ENCODE data around the gene CERS4. TPM values are rescaled to one million over a fixed set of nuclear protein-coding genes. Genes with fewer than 3 reads are reported as not detected.

Gene CERS4
- total RNA-seq, 2 experiments from 2014 or later: 32.5 to 32.8 TPM

GRCh38 chr19:8310342-8311055 lies 101.3 kb downstream of the CERS4 start:
- H3K27ac Mint-ChIP-seq: no peak overlapping the region
- no peak for DNase-seq
- peaks cover 7% of the 10 kb centered on the region for H3K36me3 Mint-ChIP-seq
- no peaks in the 10 kb centered on the region for H3K9me3 Mint-ChIP-seq
- H3K4me1 Mint-ChIP-seq: peaks cover 19% of the 10 kb centered on the region
- no peak overlapping the region for H3K4me3 Mint-ChIP-seq
- POLR2A ChIA-PET: interaction anchor here (0.9 to 2.6 kb wide), 3 partner anchors 8 to 11 kb away, joined by 3 to 9 read pairs (median 5); partner anchors contain the start of genes NDUFA7 and RPS28
- ATAC-seq (ENCODE audit: low read depth): no peak
- H3K27me3 Mint-ChIP-seq: no peaks in the 10 kb centered on the region

GRCh38 chr19:8311461-8312260 lies 102.5 kb downstream of the CERS4 start:
- POLR2A ChIA-PET: interaction anchor here (1.1 kb wide), 1 partner anchor 10 kb away, joined by 5 read pairs; the partner anchor contains the start of genes NDUFA7 and RPS28
- H3K36me3 Mint-ChIP-seq: peaks cover 10% of the 10 kb centered on the region
- peaks cover 14% of the 10 kb centered on the region for H3K4me1 Mint-ChIP-seq
- no peaks in the 10 kb centered on the region for H3K9me3 Mint-ChIP-seq
- ATAC-seq (ENCODE audit: low read depth) (no peak), DNase-seq (no peak)
- no peak overlapping the region for H3K4me3 Mint-ChIP-seq
- no peak overlapping the region for H3K27ac Mint-ChIP-seq
- no peaks in the 10 kb centered on the region for H3K27me3 Mint-ChIP-seq

Other genes starting within 250 kb of the CERS4 start
- gene ELAVL1, start 203.7 kb upstream of the CERS4 start, total RNA-seq: 10 to 100 TPM; 90.9 to 91.5 TPM
- 10 to 100 TPM; 15.9 to 19.0 TPM for gene CCL25, start 156.6 kb upstream of the CERS4 start, total RNA-seq
- gene FBN3, start 59.8 kb upstream of the CERS4 start, total RNA-seq: under 1 TPM; 0.03 to 0.50 TPM
- 10 to 100 TPM; 36.1 to 38.4 TPM for gene CD320, start 99.0 kb downstream of the CERS4 start, total RNA-seq
- 10 to 100 TPM; 53.8 to 59.0 TPM for gene NDUFA7, start 112.0 kb downstream of the CERS4 start, total RNA-seq
- 1,000 to 10,000 TPM; 1,838 to 1,917 TPM for gene RPS28, start 112.1 kb downstream of the CERS4 start, total RNA-seq
- gene KANK3, start 133.9 kb downstream of the CERS4 start, total RNA-seq: 1 to 10 TPM; 4.5 to 4.8 TPM
- gene ANGPTL4, start 154.8 kb downstream of the CERS4 start, total RNA-seq: under 1 TPM in 1 of 2 experiments, not detected in 1; 0.64 TPM
- gene RAB11B, start 181.0 kb downstream of the CERS4 start, total RNA-seq: 100 to 1,000 TPM in 1 of 2 experiments, 10 to 100 TPM in 1; 98.8 to 103 TPM
- 10 to 100 TPM; 23.9 to 25.0 TPM for gene MARCHF2, start 203.9 kb downstream of the CERS4 start, total RNA-seq
- 100 to 1,000 TPM; 188 to 198 TPM for gene HNRNPM, start 235.6 kb downstream of the CERS4 start, total RNA-seq